GM19324 (cell line): ENCODE data around the gene SLC25A21.

Experiments
- ATAC-seq: cut with Tn5 transposase; IDR thresholded peaks from one replicate; pipeline ENCODE4 v1.9.1; 2021; ENCODE audit warnings: mild to moderate bottlenecking, moderate library complexity; ENCODE audit not compliant: unreplicated experiment, low FRiP score

Gene SLC25A21

GRCh38 chr14:37145395-37145794 lies 27.0 kb downstream of the SLC25A21 start:
- ATAC-seq: no peak

DNA sequence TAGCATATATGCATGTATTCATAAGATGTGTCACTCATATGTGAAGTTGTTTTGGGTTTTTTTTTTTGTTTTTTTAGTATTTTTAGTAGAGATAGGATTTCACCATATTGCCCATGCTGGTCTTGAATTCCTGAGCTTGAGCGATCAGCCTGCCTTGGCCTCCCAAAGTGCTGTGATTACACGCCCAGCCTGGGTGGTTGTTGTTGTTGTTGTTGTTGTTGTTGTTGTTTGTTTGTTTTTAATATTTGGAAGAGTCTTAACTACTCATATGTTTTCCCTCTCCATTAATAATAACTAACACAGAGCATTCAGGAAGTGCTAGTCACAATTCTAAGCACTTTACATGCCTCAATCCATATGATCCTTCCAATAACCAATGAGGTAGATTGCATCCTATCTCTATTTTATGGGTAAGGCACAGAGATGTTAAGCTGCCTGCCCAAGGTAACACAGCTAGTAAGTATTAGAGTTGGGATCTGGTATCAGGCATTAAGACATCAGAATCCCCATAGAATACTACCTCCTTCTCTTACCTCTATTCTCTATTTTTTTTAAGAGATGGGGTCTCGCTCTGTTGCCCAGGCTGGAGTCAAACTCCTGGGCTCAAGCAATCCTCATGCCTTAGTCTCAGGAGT lies 27.6 kb downstream of the SLC25A21 start:
- no peak for ATAC-seq

DNA sequence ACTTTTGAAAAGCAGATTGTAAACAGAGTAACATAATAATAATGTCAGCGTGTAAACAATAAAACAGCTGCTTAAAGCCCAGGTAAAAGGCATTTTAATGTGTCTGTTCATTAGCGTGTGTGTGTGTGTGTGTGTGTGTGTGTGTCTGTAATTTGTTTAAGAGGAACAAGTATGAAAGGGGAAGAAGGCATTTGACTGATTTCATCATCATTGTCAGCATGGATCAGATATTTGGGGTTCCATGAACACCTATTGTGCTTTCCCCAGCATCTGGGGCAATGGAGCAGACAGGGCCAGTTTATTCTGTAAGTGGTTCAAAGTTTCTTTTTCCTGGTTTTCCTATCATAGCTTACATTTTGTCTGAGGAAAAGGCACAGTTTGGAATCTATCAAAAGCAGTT lies 28.9 kb downstream of the SLC25A21 start:
- ATAC-seq: no peak

DNA sequence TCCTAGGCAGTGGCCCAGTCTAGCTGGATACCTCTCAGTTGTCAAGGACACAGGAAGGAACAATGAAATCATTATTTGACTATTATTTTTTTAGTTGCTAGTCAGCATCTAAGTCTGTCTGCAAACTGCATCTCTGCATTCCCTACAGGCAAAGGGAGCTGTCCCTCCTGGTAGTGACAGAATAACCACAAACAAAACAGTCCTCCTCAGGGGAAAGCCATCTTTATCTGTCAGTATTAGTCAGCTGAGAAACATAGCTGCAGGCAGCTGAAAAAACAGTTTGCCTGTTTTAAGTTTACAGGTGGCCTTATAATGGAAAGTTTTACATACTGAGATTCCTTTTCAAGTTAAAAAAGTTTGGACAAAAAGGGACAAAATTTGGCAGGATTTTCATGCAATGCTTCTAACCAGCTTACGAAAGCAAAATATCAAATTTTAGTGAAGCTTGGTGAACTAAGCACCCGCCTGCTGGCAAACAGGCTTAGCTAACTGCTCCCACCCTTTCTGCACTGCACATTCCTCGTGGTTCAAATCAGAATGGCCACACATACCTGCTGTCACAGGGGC lies 29.5 kb downstream of the SLC25A21 start:
- no peak for ATAC-seq

DNA sequence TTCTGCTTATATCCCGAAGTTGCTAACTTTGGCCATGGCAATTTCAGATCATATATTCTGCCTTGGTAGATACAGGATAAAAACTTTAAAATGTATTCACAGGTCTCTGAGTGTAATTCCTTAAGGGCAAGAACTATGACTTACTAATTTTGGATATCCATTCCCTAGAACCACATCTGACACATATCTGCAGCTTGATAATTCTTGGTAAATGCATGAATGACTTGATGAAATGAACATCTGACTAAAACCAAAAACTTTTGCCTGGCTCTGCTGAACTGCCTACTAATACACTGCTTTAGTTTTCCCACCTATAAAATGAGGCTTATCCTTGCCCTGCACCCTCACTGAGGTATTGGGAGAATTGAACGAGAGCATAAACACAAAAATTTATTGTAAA lies 32.2 kb downstream of the SLC25A21 start:
- no peak for ATAC-seq

- no peak for ATAC-seq
Measured at GRCh38 chr14:37139710-37140109, 32.7 kb downstream of the SLC25A21 start.

GRCh38 chr14:37138898-37139297 lies 33.5 kb downstream of the SLC25A21 start:
- ATAC-seq: no peak

- ATAC-seq: no peak
Measured at GRCh38 chr14:37133284-37133913, 39.0 kb downstream of the SLC25A21 start.

DNA sequence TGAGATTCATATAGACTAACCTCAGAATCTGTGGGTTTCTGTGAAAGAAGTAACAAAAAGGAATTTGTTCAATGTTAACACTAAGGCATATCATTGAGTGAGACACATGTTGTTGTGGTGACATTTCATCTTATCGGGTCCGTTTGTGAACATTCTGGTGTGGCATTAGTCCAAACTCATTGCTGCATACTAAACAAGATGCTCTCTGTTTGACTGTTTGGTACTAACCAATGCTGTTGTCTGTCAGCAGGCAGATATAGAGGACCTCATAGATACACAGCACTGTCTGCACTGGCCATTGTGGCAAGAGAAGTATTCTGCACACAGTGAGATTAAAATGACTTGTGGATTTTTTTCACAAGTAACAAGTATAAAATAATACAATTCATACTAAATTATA lies 41.2 kb downstream of the SLC25A21 start:
- no peak for ATAC-seq

DNA sequence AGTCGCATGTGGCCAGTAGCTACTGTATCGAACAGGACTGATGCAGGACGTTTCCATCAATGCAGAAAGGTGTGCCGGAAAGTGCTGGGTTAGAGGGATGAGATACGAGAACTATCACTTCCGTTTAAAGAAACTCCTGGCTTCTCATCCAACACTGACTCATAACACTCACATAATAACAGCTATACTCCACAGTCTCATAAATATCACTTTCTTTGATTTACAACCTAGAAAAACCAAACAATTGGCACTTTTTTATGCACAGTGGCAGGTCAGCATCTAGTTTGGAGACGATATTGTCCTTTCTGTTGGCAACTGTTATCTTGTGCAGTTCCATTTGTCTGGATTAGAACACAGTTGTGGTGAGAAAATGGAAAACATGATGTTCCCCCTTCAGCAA lies 43.4 kb downstream of the SLC25A21 start:
- ATAC-seq: no peak

- ATAC-seq: no peak
Measured at GRCh38 chr14:37124614-37125013, 47.8 kb downstream of the SLC25A21 start.

DNA sequence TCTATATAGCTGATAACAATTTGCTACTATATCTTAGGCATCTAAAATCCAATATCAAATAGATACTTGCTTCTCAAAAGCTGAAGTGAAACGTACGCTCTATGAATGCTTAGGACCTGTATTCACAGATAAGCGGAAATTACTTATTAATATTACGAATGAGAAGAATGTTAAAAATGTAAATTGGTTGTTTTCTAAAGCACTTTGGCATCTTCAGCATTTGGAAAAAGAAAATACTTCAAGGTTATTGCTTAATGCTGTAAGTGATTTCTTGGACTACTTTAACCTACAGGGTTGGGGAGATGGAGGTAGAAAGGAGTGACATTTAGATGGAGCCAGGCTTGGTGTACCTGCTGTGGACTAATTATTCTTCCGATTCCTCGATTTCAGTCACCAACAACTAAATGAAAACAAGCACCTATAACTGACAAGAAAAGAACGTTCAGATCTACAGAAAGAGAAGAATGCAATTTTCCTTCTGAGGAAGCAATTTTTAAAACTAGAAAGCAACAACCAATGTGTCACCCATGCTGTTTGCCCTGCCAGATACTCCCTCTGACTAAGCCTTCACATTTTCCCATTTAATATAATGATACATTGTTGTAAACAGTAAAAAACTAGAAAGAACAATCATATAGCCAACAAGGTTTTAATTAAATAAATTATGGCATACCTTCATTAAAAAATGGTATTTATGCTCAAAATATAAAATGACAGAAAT lies 49.3 kb downstream of the SLC25A21 start:
- ATAC-seq: no peak

DNA sequence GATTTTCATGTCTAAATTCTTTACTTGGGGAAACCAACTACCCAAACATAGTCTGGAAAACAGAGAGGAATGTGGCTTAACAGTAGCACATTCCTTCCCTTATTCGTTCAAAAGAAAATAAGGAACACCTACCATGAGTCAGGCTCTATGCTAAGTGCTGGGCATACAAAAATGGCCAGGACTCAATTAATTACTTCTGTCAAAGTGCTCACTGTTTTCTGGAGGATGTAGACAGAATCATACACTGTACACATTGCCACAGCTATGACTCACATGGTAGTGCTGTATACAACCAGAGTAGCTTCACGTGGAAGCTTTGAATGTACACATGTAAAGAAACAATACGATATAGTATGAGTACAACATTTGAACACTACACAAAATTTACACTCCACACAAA lies 50.1 kb downstream of the SLC25A21 start:
- ATAC-seq: no peak

- ATAC-seq: no peak
Measured at GRCh38 chr14:37118673-37119366, 53.6 kb downstream of the SLC25A21 start.

DNA sequence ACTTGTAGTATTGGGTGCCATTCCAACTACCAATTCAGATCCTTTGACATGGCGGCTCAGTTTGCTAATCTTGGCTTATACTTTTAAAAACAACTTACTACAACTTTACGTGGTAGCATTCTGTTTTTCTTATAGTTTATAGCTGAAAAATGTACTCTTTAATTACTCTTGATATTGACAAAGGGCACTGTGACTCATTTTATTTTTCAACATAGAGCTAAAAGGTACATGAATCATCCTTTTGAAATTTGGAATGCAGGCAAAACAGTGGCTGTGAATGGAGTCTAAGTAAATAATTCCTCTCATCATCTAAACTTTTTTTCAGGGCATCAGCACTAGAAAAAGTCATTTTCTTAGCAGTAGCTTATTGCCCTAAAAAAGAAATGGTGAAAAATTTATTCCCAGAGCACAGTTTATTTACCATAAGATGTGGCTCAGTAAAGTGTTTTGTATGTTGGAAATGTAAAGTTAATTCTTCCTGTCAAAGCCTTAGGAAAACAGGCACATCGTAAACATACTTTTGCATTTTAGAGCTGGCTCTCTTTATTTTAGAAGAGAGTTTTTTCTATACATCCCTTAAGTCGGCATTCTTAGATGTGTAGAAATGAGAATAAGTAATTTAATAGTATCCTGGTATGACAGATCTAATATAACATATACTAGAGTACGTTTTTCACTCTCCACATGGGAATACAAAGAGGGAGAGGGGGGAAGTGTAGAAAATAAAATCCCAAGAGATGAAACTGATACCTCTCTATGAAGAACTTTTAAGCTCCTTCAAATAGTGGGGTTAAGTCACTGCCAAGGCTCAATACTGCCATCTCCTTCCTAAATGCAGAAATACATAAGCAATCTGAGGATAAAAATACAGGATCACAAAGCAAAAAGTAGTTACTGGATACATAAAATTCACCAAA lies 55.2 kb downstream of the SLC25A21 start:
- ATAC-seq: no peak

DNA sequence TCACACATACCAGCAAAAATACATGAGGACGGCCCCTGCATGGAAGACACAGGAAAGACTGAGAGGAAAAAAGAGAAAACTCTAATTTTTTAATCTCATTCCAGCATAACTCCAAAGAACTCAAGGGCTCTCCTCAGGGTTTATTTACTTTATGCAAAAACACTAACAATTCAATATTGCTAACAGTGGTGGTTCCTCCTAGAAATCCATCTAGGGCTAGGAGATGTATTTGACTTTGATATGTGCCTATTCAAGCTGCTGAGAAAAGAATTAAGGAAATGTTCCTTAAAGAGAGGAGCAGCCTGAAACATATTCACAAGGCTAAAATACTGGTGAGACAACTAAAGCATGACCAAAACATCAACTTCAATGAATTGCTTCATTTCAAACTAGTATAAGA lies 57.0 kb downstream of the SLC25A21 start:
- no peak for ATAC-seq

DNA sequence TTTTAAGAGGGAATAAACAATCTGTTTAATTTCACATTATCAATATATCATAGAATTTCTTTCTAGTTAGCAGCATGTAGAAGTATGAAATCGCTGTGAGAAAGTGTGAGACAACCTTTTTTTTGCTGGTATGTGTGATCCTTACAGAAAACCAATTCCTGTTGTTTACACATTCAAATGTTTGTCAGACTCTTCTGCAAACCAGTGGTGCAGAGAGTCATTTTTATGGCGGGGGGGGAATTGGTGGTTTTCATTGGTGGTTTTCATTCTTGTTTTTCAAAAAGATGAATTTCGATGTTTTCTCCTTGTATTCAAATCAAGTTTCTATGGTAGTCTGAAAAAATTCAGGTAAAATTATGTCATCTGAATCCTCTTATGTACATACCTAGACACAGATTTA lies 57.8 kb downstream of the SLC25A21 start:
- no peak for ATAC-seq

GRCh38 chr14:37114002-37114401 lies 58.4 kb downstream of the SLC25A21 start:
- no peak for ATAC-seq

DNA sequence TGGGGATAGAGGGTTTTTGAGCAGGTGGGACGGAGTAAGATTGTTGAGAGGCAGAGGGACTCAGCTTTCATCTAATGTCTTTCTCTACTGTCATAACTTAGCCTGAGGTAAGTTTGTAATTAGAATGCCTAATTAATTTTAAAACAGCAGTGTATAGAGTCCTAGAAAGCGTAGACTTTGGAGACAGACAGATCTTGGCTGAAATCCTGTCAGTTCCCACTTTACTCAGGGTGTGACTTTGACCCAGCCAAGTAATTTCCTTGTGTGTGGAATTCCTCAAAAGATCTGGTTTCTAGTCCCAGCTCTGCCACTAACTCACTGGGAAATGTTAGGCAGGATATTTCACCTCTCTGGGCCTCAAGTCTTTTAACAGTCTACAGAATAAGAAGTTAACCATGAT lies 74.3 kb downstream of the SLC25A21 start:
- ATAC-seq: no peak

GRCh38 chr14:37094502-37094901 lies 77.9 kb downstream of the SLC25A21 start:
- no peak for ATAC-seq
